Gastrocnemius medialis (tissue), 4 donors: Measurements from ENCODE around the gene IL23A.

Source experiments
- CTCF ChIP-seq, 5 experiments: fragments of 450-650 bp in 3 of 5; fragments of 200-600 bp in 2 of 5; sonication (generic) in 2 of 5; IDR thresholded peaks in 4 of 5; conservative IDR thresholded peaks in 1 of 5; 1 replicate in 4 of 5; 2 replicates in 1 of 5; pipeline ENCODE4 v1.5.1; 2016 to 2019; ENCODE audit warnings: antibody characterized with exemption in 5 of 5, mild to moderate bottlenecking in 3 of 5, moderate library complexity in 3 of 5
- POLR2A ChIP-seq, 2 donors: fragments of 450-650 bp; IDR thresholded peaks; one replicate each; pipeline ENCODE4 v1.6.1; 2017; ENCODE audit warnings: antibody characterized with exemption in 2 of 2, mild to moderate bottlenecking in 2 of 2, moderate library complexity in 2 of 2

GRCh38 chr12:56339158-56339422, 406 bp downstream of the IL23A start:
- TF ChIP-seq POLR2A (IDR thresholded peaks at IDR 0.05) (no peak), CTCF (IDR thresholded peaks at IDR 0.05 in 4 of 5, conservative IDR thresholded peaks at IDR 0.05 in 1 of 5) (no peak)
